ENCODE measurements around the gene GZF1. TPM values are rescaled to one million over a fixed set of nuclear protein-coding genes. Genes with fewer than 3 reads are reported as not detected.
A peak's percentile ranks its signal among the peaks of the same experiment; 100 is the strongest.

Gene GZF1
- total RNA-seq, 1 donor from 2014 or later: 14.8 TPM

DNA sequence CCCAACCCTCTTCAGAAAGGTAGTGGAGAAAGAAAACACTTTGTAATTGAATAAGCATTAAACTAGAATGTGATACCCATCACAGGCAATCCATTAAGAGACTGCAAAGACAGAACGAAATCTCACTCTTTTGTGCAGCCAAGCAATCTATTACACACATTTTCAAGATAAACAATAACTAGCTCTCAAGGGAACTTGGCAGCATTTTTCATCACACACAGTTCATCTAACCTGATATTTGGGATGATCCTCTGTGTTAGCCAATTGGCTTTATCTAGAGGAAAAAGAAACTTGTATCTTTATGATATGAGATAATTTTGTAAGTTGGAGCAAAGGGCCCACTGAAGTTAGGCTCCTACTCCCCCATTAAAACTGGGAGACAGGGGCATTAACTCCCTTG lies 1.5 kb upstream of the GZF1 start:
- Histone ChIP-seq H3K9me3 (no peaks in the 10 kb centered on the region), H3K4me3 (no peak overlapping the region), H3K4me1 (peaks cover 41% of the 10 kb centered on the region), H3K27me3 (ENCODE audit: low read depth) (no peaks in the 10 kb centered on the region), H3K27ac (peak overlapping the region; percentile 100), H3K36me3 (peaks cover 15% of the 10 kb centered on the region)
- DNase-seq (no peak), ATAC-seq (no peak)
- intact Hi-C loops (cut with DNase I): no loop called here
- TF ChIP-seq, protein P1, sequence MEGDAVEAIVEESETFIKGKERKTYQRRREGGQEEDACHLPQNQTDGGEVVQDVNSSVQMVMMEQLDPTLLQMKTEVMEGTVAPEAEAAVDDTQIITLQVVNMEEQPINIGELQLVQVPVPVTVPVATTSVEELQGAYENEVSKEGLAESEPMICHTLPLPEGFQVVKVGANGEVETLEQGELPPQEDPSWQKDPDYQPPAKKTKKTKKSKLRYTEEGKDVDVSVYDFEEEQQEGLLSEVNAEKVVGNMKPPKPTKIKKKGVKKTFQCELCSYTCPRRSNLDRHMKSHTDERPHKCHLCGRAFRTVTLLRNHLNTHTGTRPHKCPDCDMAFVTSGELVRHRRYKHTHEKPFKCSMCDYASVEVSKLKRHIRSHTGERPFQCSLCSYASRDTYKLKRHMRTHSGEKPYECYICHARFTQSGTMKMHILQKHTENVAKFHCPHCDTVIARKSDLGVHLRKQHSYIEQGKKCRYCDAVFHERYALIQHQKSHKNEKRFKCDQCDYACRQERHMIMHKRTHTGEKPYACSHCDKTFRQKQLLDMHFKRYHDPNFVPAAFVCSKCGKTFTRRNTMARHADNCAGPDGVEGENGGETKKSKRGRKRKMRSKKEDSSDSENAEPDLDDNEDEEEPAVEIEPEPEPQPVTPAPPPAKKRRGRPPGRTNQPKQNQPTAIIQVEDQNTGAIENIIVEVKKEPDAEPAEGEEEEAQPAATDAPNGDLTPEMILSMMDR (IDR thresholded peaks at IDR 0.05): no peak

GRCh38 chr20:23361119-23361475 lies 885 bp upstream of the GZF1 start:
- Histone ChIP-seq H3K4me3 (peak overlapping the region; percentile 81), H3K27ac (peak overlapping the region; percentile 100), H3K9me3 (no peaks in the 10 kb centered on the region), H3K36me3 (peaks cover 17% of the 10 kb centered on the region), H3K27me3 (ENCODE audit: low read depth) (no peaks in the 10 kb centered on the region), H3K4me1 (peaks cover 47% of the 10 kb centered on the region)
- intact Hi-C loops (cut with DNase I): no loop called here
- TF ChIP-seq, protein P1 (IDR thresholded peaks at IDR 0.05): no peak
- DNase-seq: no peak
- no peak for ATAC-seq

DNA sequence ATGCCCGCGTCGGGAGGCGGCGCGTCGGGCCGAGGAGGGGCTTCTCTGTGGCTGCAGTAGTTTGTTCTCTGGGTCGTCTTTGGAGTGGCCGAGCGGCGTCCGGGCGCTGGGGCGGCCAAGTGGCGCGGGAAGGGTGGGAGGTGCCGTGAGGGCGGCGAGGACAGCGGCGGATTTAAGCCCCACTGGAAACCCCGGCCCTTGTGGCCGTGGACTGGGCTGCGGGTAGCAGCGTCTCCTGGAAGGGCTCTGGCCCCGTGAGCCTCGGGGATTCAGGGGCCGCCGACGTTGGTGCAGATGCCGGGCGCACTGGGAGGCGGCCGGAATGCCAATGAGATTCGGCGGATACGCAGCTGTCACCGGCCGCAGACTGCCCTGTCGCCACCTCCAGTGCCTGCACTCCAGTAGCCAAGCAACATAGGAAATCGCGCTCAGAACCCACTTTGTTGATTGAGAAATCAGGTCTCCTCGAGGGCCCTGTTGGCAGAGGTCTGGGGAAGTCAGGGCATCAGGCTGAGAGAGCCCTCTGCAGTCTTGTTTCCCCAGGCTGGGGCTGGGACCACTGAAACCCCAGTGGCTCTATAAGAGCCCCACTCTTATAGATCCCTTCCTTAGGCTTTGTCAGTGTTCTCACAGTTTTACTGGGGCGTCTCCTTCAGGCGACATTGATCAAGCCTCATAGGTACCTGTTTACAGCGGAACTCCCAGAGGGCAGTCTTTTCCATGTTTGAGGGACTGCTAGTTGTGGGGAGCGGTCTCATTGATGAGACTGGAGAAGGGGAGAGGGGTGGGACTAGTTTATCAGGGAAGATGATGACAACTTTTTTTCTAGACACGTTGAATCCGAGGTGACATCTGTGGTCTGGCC lies 642 bp downstream of the GZF1 start:
- Histone ChIP-seq H3K27me3 (ENCODE audit: low read depth) (no peaks in the 10 kb centered on the region), H3K27ac (peak overlapping the region; percentile 100), H3K36me3 (peaks cover 21% of the 10 kb centered on the region), H3K9me3 (no peaks in the 10 kb centered on the region), H3K4me3 (peak overlapping the region; percentile 81), H3K4me1 (peaks cover 55% of the 10 kb centered on the region)
- intact Hi-C loops (cut with DNase I): no loop called here
- peak; percentile 80 for DNase-seq
- peak; percentile 1 to 3 for ATAC-seq
- TF ChIP-seq, protein P1 (IDR thresholded peaks at IDR 0.05): no peak

- Histone ChIP-seq H3K27ac (peak overlapping the region; percentile 100), H3K27me3 (ENCODE audit: low read depth) (no peaks in the 10 kb centered on the region), H3K36me3 (peaks cover 24% of the 10 kb centered on the region), H3K9me3 (no peaks in the 10 kb centered on the region), H3K4me3 (peak overlapping the region; percentile 81), H3K4me1 (peaks cover 61% of the 10 kb centered on the region)
- no peak for ATAC-seq
- TF ChIP-seq, protein P1 (IDR thresholded peaks at IDR 0.05): no peak
- intact Hi-C loops (cut with DNase I): no loop called here
- no peak for DNase-seq
These were observed 1.3 kb downstream of the GZF1 start for GRCh38 chr20:23363257-23363649.

- Histone ChIP-seq H3K9me3 (no peaks in the 10 kb centered on the region), H3K27ac (no peak overlapping the region), H3K4me3 (no peak overlapping the region), H3K27me3 (ENCODE audit: low read depth) (no peaks in the 10 kb centered on the region), H3K36me3 (peaks cover 47% of the 10 kb centered on the region), H3K4me1 (peaks cover 57% of the 10 kb centered on the region)
- intact Hi-C loops (cut with DNase I): no loop called here
- ATAC-seq (no peak), DNase-seq (no peak)
- TF ChIP-seq, protein P1 (IDR thresholded peaks at IDR 0.05): no peak
These were observed 3.6 kb downstream of the GZF1 start for GRCh38 chr20:23365390-23366165.

Data from lower lobe of right lung (tissue), 2 donors.